Breast epithelium (tissue), 3 donors: ENCODE data around the gene RC3H2.

Experiments used
- POLR2A ChIP-seq: fragments of 450-650 bp; IDR thresholded peaks from one replicate; pipeline ENCODE4 v1.6.1; 2016; ENCODE audit warnings: antibody characterized with exemption, mild to moderate bottlenecking, moderate library complexity
- POLR2AphosphoS5 ChIP-seq, 3 donors: sonication (generic); formaldehyde crosslinking; IDR thresholded peaks; one replicate each; pipeline ENCODE4 v1.6.1; 2017; ENCODE audit warnings: antibody characterized with exemption in 3 of 3

GRCh38 chr9:122929796-122930354 is 24.7 kb upstream of the RC3H2 start:
- TF ChIP-seq POLR2AphosphoS5 (IDR thresholded peaks at IDR 0.05) (no peak), POLR2A (no peak)
